ENCODE data around the gene CSNK2A1.
"Not testable (repeated sequence)": the region's sequence is repeated elsewhere in the genome, so short reads cannot be mapped to it uniquely, and the experiment has no call there.

Gene CSNK2A1

GRCh38 chr20:517221-517620 is 26.4 kb downstream of the CSNK2A1 start:
- no peak for DNase-seq (ENCODE audit: low spot score)
- no peak for TF ChIP-seq CTCF (IDR thresholded peaks at IDR 0.05; ENCODE audit: extremely low read depth, missing control alignments)

- DNase-seq (ENCODE audit: low spot score), result no peak
- TF ChIP-seq CTCF (IDR thresholded peaks at IDR 0.05; ENCODE audit: extremely low read depth, missing control alignments), result no peak
These were observed 26.8 kb downstream of the CSNK2A1 start for GRCh38 chr20:516799-517198.

- TF ChIP-seq CTCF (IDR thresholded peaks at IDR 0.05; ENCODE audit: extremely low read depth, missing control alignments), result no peak
- DNase-seq (ENCODE audit: low spot score), result no peak
These were observed 27.9 kb downstream of the CSNK2A1 start for GRCh38 chr20:515696-516095.

GRCh38 chr20:513429-513828 is 30.2 kb downstream of the CSNK2A1 start:
- DNase-seq (ENCODE audit: low spot score), result no peak

GRCh38 chr20:510328-511057 is 33.1 kb downstream of the CSNK2A1 start:
- DNase-seq (ENCODE audit: low spot score), result not testable (repeated sequence)

More at GRCh38 chr20:513429-513828, 30.2 kb downstream of the CSNK2A1 start:
- no peak for TF ChIP-seq CTCF (IDR thresholded peaks at IDR 0.05; ENCODE audit: extremely low read depth, missing control alignments)

GRCh38 chr20:508364-508787 is 35.2 kb downstream of the CSNK2A1 start:
- not testable (repeated sequence) for DNase-seq (ENCODE audit: low spot score)

- DNase-seq (ENCODE audit: low spot score), result no peak
- TF ChIP-seq CTCF (IDR thresholded peaks at IDR 0.05; ENCODE audit: extremely low read depth, missing control alignments), result no peak
These were observed 35.7 kb downstream of the CSNK2A1 start for GRCh38 chr20:507761-508332.

- no peak for TF ChIP-seq CTCF (IDR thresholded peaks at IDR 0.05; ENCODE audit: extremely low read depth, missing control alignments)
- DNase-seq (ENCODE audit: low spot score), result no peak
These were observed 36.4 kb downstream of the CSNK2A1 start for GRCh38 chr20:507006-507758.
